ENCODE data around the gene PIBF1. TPM values are rescaled to one million over a fixed set of nuclear protein-coding genes. Genes with fewer than 3 reads are reported as not detected.

PIBF1 gene
- total and polyA plus RNA-seq, 12 donors = 3.9 to 24.7 (median 16.5) TPM

DNA sequence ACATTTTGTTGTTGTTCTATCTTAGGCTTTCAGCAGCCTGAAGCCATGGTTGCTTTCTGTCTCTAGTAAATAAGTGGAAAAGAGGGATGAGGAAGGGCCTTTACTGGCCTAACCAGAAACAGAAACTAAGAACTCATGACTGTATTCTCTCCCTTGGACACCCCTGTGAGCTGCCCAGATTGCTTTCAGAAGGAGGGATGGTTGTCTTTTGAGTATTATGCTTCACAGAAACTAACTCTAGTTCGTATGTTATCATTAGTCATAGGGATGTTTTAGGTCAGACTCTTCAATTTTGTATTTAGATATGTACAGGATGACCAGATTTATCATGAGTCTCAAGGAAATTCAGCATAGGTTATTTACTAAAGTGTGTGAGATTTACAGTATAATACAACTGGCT lies 36.7 kb upstream of the PIBF1 start:
- TF ChIP-seq POLR2A (IDR thresholded peaks at IDR 0.05) = no peak
- TF ChIP-seq, protein P1, sequence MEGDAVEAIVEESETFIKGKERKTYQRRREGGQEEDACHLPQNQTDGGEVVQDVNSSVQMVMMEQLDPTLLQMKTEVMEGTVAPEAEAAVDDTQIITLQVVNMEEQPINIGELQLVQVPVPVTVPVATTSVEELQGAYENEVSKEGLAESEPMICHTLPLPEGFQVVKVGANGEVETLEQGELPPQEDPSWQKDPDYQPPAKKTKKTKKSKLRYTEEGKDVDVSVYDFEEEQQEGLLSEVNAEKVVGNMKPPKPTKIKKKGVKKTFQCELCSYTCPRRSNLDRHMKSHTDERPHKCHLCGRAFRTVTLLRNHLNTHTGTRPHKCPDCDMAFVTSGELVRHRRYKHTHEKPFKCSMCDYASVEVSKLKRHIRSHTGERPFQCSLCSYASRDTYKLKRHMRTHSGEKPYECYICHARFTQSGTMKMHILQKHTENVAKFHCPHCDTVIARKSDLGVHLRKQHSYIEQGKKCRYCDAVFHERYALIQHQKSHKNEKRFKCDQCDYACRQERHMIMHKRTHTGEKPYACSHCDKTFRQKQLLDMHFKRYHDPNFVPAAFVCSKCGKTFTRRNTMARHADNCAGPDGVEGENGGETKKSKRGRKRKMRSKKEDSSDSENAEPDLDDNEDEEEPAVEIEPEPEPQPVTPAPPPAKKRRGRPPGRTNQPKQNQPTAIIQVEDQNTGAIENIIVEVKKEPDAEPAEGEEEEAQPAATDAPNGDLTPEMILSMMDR (IDR thresholded peaks at IDR 0.05) = no peak
- intact Hi-C loops (cut with DNase I) = no loop called here
- peaks cover 0 to 20% of the 10 kb centered on the region in 2 donors for H3K36me3 ChIP-seq (replicated peaks in 1 of 2)
- WGBS, 4 donors = 71 to 93% (median 84%) methylated on average over 1 of the region's 1 CpG
- no peaks in the 10 kb centered on the region for H3K27me3 ChIP-seq
- DNase-seq = no peak
- H3K9me3 ChIP-seq (replicated peaks in 1 of 3) = no peaks in the 10 kb centered on the region
- H3K4me1 ChIP-seq (replicated peaks in 1 of 2) = no peaks in the 10 kb centered on the region
- no peak overlapping the region for H3K27ac ChIP-seq
- no peak overlapping the region for H3K4me3 ChIP-seq

- H3K27me3 ChIP-seq = no peaks in the 10 kb centered on the region
- no peak overlapping the region for H3K4me3 ChIP-seq
- DNase-seq = no peak
- H3K27ac ChIP-seq = no peak overlapping the region
- peaks cover 0 to 44% of the 10 kb centered on the region in 2 donors for H3K36me3 ChIP-seq (replicated peaks in 1 of 2)
- H3K4me1 ChIP-seq (replicated peaks in 1 of 2) = no peaks in the 10 kb centered on the region
- TF ChIP-seq, protein P1 (IDR thresholded peaks at IDR 0.05) = no peak
- no peak for TF ChIP-seq POLR2A (IDR thresholded peaks at IDR 0.05)
- intact Hi-C loops (cut with DNase I) = no loop called here
- no peaks in the 10 kb centered on the region for H3K9me3 ChIP-seq (replicated peaks in 1 of 3)
Observed at GRCh38 chr13:72751220-72751619, 30.7 kb upstream of the PIBF1 start.

- Histone ChIP-seq H3K27me3 (no peaks in the 10 kb centered on the region), H3K9me3 (replicated peaks in 1 of 3) (no peaks in the 10 kb centered on the region), H3K4me3 (no peak overlapping the region), H3K36me3 (replicated peaks in 1 of 2) (peaks cover 0 to 50% of the 10 kb centered on the region in 2 donors), H3K4me1 (replicated peaks in 1 of 2) (no peaks in the 10 kb centered on the region), H3K27ac (no peak overlapping the region)
- WGBS, 4 donors = 89 to 98% (median 90%) methylated on average over 6 of the region's 6 CpGs
- TF ChIP-seq, protein P1 (IDR thresholded peaks at IDR 0.05) = no peak
- no peak for TF ChIP-seq POLR2A (IDR thresholded peaks at IDR 0.05)
- no peak for DNase-seq
- intact Hi-C loops (cut with DNase I) = no loop called here
Observed at GRCh38 chr13:72754111-72754510, 27.8 kb upstream of the PIBF1 start.

- TF ChIP-seq, protein P1 (IDR thresholded peaks at IDR 0.05) = no peak
- TF ChIP-seq POLR2A (IDR thresholded peaks at IDR 0.05) = no peak
- Histone ChIP-seq H3K27ac (no peak overlapping the region), H3K4me1 (replicated peaks in 1 of 2) (no peaks in the 10 kb centered on the region), H3K27me3 (no peaks in the 10 kb centered on the region), H3K4me3 (no peak overlapping the region), H3K9me3 (replicated peaks in 1 of 3) (no peaks in the 10 kb centered on the region), H3K36me3 (replicated peaks in 1 of 2) (peaks cover 0 to 88% of the 10 kb centered on the region in 2 donors)
- 73 to 75% (median 74%) methylated on average over 4 of the region's 4 CpGs for WGBS, 4 donors
- intact Hi-C loops (cut with DNase I) = no loop called here
- DNase-seq = no peak
Observed at GRCh38 chr13:72757792-72758535, 24.0 kb upstream of the PIBF1 start.

Data from adrenal gland (tissue), 12 donors.